Measurements from ENCODE around the gene RNU6-1. TPM values are rescaled to one million over a fixed set of nuclear protein-coding genes. Genes with fewer than 3 reads are reported as not detected.

RNU6-1 gene
- total and polyA plus RNA-seq, 2 experiments from 2014 or later = not detected

DNA sequence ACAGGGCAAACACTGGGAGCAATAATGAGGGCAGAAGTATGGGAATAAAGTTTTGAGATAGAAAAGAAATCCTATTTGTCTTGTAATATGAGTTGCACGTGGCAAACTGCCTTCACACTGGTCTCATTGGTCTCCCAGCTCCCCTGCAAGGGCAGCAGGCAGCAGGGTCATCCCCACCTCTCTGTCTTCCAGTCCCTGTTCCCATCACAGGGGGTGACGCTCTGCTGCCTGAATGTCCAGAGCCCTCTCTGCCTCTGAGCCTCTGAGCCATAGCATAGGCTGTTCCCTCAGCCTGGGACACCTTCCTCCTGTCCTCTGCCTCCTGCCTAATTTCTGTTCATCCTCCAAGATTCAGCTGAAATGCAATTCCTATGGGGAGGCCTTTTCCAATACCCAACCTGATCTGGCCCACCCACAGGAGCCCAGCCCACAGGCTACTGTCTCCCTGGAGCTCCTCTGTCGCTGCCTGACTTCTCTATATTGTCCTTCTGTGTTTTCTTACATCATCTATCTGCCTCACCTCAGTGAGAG, 26.7 kb downstream of the RNU6-1 start:
- H3K36me3 Mint-ChIP-seq (ENCODE audit: low read depth) = peaks cover 10% of the 10 kb centered on the region; the same call in 1 of the 3 replicates
- no peak for ATAC-seq

DNA sequence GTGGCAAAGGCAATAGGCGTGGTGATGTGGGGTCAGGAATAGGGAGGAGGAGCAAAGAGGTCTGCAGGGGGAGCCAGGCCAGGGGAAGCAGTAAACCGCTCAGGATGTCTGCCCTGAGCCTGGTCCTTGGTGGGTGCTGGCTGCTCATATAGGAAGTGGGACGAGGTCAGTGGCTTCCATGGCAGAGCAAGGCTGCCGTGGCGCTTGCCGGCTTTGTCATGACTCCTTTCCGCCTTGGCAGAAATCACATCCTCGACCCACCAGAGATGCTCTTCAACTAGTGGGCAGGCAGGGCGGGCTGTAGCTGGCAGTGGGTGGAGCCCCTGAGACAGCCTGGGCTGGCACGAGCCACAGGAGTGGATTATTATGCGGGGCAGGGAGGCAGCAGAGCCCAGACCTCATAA, 27.6 kb downstream of the RNU6-1 start:
- Histone ChIP-seq H3K27me3 (ENCODE audit: insufficient read depth) (peaks cover 12% of the 10 kb centered on the region), H3K4me3 (no peak overlapping the region), H3K9me2 (ENCODE audit: insufficient read depth) (peaks cover 3% of the 10 kb centered on the region), H3K27ac (ENCODE audit: low read depth) (no peak overlapping the region), H2AFZ (no peak overlapping the region), H4K20me1 (replicated peaks; ENCODE audit: insufficient read depth) (no peaks in the 10 kb centered on the region), H3F3A (replicated peaks; ENCODE audit: low read depth) (no peaks in the 10 kb centered on the region), H3K79me2 (replicated peaks; ENCODE audit: insufficient read depth) (no peaks in the 10 kb centered on the region), H3K4me1 (ENCODE audit: insufficient read depth) (no peaks in the 10 kb centered on the region; the same call in 1 of the 2 replicates), H3K4me2 (no peak overlapping the region), H3K36me3 (ENCODE audit: insufficient read depth) (no peaks in the 10 kb centered on the region)
- peak; percentile 71 for ATAC-seq
- DNase-seq (ENCODE audit: low spot score) = peak; percentile 32
- no peak for TF ChIP-seq STAT1 (IDR thresholded peaks at IDR 0.05; ENCODE audit: unreplicated experiment)
- no peak for TF ChIP-seq POLR2AphosphoS5 (IDR thresholded peaks at IDR 0.05; ENCODE audit: low read depth)
- TF ChIP-seq, protein P1, sequence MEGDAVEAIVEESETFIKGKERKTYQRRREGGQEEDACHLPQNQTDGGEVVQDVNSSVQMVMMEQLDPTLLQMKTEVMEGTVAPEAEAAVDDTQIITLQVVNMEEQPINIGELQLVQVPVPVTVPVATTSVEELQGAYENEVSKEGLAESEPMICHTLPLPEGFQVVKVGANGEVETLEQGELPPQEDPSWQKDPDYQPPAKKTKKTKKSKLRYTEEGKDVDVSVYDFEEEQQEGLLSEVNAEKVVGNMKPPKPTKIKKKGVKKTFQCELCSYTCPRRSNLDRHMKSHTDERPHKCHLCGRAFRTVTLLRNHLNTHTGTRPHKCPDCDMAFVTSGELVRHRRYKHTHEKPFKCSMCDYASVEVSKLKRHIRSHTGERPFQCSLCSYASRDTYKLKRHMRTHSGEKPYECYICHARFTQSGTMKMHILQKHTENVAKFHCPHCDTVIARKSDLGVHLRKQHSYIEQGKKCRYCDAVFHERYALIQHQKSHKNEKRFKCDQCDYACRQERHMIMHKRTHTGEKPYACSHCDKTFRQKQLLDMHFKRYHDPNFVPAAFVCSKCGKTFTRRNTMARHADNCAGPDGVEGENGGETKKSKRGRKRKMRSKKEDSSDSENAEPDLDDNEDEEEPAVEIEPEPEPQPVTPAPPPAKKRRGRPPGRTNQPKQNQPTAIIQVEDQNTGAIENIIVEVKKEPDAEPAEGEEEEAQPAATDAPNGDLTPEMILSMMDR (conservative IDR thresholded peaks at IDR 0.05; ENCODE audit: low read depth in 2 of 2) = peak in 1 of 2 experiments; percentile 17; a peak in 1 of 4 replicates
- no peak overlapping the region for H3K27ac Mint-ChIP-seq
- H3K9me3 Mint-ChIP-seq = peaks cover 8% of the 10 kb centered on the region; the same call in 2 of the 3 replicates
- peaks cover 17% of the 10 kb centered on the region for H3K4me1 Mint-ChIP-seq
- H3K36me3 Mint-ChIP-seq (ENCODE audit: low read depth) = peaks cover 10% of the 10 kb centered on the region; the same call in 2 of the 3 replicates
- peaks cover 24% of the 10 kb centered on the region for H3K27me3 Mint-ChIP-seq (ENCODE audit: insufficient read depth, low read depth, poor library complexity)
- no peak overlapping the region for H3K4me3 Mint-ChIP-seq

More for the DNA sequence above, 26.7 kb downstream of the RNU6-1 start:
- H3K27me3 Mint-ChIP-seq (ENCODE audit: insufficient read depth, low read depth, poor library complexity) = peaks cover 33% of the 10 kb centered on the region
- Histone ChIP-seq H3K27ac (ENCODE audit: low read depth) (no peak overlapping the region), H3K9me2 (ENCODE audit: insufficient read depth) (peaks cover 3% of the 10 kb centered on the region), H2AFZ (no peak overlapping the region), H3K4me2 (no peak overlapping the region), H3K79me2 (replicated peaks; ENCODE audit: insufficient read depth) (no peaks in the 10 kb centered on the region), H3K4me1 (ENCODE audit: insufficient read depth) (no peaks in the 10 kb centered on the region; the same call in 1 of the 2 replicates), H3K36me3 (ENCODE audit: insufficient read depth) (no peaks in the 10 kb centered on the region), H3K4me3 (no peak overlapping the region), H4K20me1 (replicated peaks; ENCODE audit: insufficient read depth) (no peaks in the 10 kb centered on the region), H3K27me3 (ENCODE audit: insufficient read depth) (peaks cover 21% of the 10 kb centered on the region), H3F3A (replicated peaks; ENCODE audit: low read depth) (no peaks in the 10 kb centered on the region)
- DNase-seq (ENCODE audit: low spot score) = no peak
- H3K9me3 Mint-ChIP-seq = peaks cover 8% of the 10 kb centered on the region; the same call in 2 of the 3 replicates
- H3K4me3 Mint-ChIP-seq = no peak overlapping the region
- H3K4me1 Mint-ChIP-seq = peaks cover 17% of the 10 kb centered on the region
- H3K27ac Mint-ChIP-seq = no peak overlapping the region
- TF ChIP-seq ZNF331 (CRISPR knock-in tag; IDR thresholded peaks at IDR 0.05; ENCODE audit: low read depth) (no peak), CREB1 (CRISPR knock-in tag; IDR thresholded peaks at IDR 0.05; ENCODE audit: low read depth) (no peak), EZH2phosphoT487 (IDR thresholded peaks at IDR 0.05; ENCODE audit: unreplicated experiment) (no peak), EZH2 (IDR thresholded peaks at IDR 0.05; ENCODE audit: low read depth, unreplicated experiment) (no peak)

DNA sequence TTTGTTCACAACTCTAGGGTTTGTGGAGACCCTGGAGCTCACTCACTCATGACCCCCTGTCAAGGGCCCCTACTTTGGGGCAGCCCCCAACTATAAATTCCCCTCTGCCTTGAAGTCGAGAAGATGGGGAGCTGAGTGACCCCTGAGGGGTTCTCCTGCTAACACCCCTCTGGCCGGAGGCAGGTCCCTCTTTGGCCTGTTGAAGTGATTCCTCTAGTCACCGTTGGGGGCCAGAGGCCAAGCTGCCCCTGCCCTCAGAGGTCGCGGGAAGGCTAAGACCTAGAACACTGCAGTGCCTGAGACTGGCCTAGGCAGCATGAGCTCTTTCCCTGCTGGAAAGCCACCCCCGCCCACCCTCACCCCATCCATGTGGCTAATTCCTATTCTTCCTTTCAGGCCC, 30.0 kb downstream of the RNU6-1 start:
- Mint-ChIP-seq H3K27me3 (ENCODE audit: insufficient read depth, low read depth, poor library complexity) (peaks cover 23% of the 10 kb centered on the region), H3K4me3 (no peak overlapping the region)
- ATAC-seq = no peak
- TF ChIP-seq ZNF331 (CRISPR knock-in tag; IDR thresholded peaks at IDR 0.05; ENCODE audit: low read depth) = no peak
- no peak for TF ChIP-seq NANOG (IDR thresholded peaks at IDR 0.05; ENCODE audit: borderline replicate concordance)
- no peak for TF ChIP-seq EZH2phosphoT487 (IDR thresholded peaks at IDR 0.05; ENCODE audit: unreplicated experiment)
- TF ChIP-seq JUNB (IDR thresholded peaks at IDR 0.05; ENCODE audit: unreplicated experiment) = no peak
- no peak for TF ChIP-seq EZH2 (IDR thresholded peaks at IDR 0.05; ENCODE audit: low read depth, unreplicated experiment)
- TF ChIP-seq, protein P2, sequence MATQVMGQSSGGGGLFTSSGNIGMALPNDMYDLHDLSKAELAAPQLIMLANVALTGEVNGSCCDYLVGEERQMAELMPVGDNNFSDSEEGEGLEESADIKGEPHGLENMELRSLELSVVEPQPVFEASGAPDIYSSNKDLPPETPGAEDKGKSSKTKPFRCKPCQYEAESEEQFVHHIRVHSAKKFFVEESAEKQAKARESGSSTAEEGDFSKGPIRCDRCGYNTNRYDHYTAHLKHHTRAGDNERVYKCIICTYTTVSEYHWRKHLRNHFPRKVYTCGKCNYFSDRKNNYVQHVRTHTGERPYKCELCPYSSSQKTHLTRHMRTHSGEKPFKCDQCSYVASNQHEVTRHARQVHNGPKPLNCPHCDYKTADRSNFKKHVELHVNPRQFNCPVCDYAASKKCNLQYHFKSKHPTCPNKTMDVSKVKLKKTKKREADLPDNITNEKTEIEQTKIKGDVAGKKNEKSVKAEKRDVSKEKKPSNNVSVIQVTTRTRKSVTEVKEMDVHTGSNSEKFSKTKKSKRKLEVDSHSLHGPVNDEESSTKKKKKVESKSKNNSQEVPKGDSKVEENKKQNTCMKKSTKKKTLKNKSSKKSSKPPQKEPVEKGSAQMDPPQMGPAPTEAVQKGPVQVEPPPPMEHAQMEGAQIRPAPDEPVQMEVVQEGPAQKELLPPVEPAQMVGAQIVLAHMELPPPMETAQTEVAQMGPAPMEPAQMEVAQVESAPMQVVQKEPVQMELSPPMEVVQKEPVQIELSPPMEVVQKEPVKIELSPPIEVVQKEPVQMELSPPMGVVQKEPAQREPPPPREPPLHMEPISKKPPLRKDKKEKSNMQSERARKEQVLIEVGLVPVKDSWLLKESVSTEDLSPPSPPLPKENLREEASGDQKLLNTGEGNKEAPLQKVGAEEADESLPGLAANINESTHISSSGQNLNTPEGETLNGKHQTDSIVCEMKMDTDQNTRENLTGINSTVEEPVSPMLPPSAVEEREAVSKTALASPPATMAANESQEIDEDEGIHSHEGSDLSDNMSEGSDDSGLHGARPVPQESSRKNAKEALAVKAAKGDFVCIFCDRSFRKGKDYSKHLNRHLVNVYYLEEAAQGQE (IDR thresholded peaks at IDR 0.05; ENCODE audit: unreplicated experiment) = no peak
- TF ChIP-seq POLR2AphosphoS5 (IDR thresholded peaks at IDR 0.05; ENCODE audit: low read depth) = no peak
- TF ChIP-seq STAT1 (IDR thresholded peaks at IDR 0.05; ENCODE audit: unreplicated experiment) = no peak
- TF ChIP-seq, protein P3, sequence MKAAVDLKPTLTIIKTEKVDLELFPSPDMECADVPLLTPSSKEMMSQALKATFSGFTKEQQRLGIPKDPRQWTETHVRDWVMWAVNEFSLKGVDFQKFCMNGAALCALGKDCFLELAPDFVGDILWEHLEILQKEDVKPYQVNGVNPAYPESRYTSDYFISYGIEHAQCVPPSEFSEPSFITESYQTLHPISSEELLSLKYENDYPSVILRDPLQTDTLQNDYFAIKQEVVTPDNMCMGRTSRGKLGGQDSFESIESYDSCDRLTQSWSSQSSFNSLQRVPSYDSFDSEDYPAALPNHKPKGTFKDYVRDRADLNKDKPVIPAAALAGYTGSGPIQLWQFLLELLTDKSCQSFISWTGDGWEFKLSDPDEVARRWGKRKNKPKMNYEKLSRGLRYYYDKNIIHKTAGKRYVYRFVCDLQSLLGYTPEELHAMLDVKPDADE (IDR thresholded peaks at IDR 0.05) = no peak
- TF ChIP-seq CREB1 (CRISPR knock-in tag; IDR thresholded peaks at IDR 0.05; ENCODE audit: low read depth) = no peak

More for the DNA sequence above, 30.0 kb downstream of the RNU6-1 start:
- Mint-ChIP-seq H3K27ac (no peak overlapping the region), H3K4me1 (peaks cover 30% of the 10 kb centered on the region), H3K36me3 (ENCODE audit: low read depth) (no peaks in the 10 kb centered on the region; the same call in 2 of the 3 replicates), H3K9me3 (no peaks in the 10 kb centered on the region)
- H3F3A ChIP-seq (replicated peaks; ENCODE audit: low read depth) = no peaks in the 10 kb centered on the region
- no peak overlapping the region for H3K4me3 ChIP-seq
- H3K4me1 ChIP-seq (ENCODE audit: insufficient read depth) = peaks cover 3% of the 10 kb centered on the region
- no peak overlapping the region for H3K27ac ChIP-seq (ENCODE audit: low read depth)
- no peaks in the 10 kb centered on the region for H3K36me3 ChIP-seq (ENCODE audit: insufficient read depth)
- no peaks in the 10 kb centered on the region for H3K79me2 ChIP-seq (replicated peaks; ENCODE audit: insufficient read depth)
- H4K20me1 ChIP-seq (replicated peaks; ENCODE audit: insufficient read depth) = no peaks in the 10 kb centered on the region
- H3K27me3 ChIP-seq (ENCODE audit: insufficient read depth) = no peaks in the 10 kb centered on the region
- no peaks in the 10 kb centered on the region for H3K9me2 ChIP-seq (ENCODE audit: insufficient read depth)
- DNase-seq (ENCODE audit: low spot score) = no peak
- H2AFZ ChIP-seq = no peak overlapping the region
- H3K4me2 ChIP-seq = no peak overlapping the region

All from GM23338 (cell line).